HTERT RPE-1 (cell line): ENCODE data around the gene PCDH1.
"Not testable (repeated sequence)": the region's sequence is repeated elsewhere in the genome, so short reads cannot be mapped to it uniquely, and the experiment has no call there.

Experiments used
- in situ Hi-C: fragments of 300-500 bp; cut with MboI; formaldehyde crosslinking; loops from 4 replicates; pipeline ENCODE4 v1.14.3; 2020; ENCODE audit warnings: low sequenced_read_pairs

PCDH1 gene

DNA sequence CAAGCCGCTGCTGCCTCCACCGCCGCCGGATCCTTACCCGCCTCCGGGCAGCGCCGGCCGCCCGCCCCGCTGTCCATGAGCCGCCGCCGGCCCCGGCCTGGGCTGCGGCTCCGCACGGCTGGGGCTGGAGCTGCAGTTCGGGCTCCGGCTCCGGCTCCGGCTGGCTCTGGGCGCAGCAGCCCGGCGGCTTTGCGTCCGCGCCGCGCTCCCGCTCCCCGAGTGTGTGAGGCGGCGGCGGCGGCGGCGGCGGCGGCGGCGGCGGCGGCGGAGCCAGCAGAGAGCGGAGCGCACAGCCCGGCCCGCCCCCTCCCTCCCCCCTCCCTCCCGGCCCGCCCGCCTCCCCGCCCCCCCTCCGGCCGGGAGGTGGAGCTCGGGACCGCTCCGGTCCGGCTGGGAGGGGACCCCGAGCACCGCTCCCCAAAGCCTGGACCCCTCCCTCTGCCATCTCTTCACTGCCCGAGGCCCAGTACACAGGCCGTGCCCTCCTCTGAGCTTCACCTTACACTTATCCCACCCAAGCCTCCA lies at the start of gene PCDH1:
PCDH1 (minus strand) TSS at position 225 of the 525 bp plus-strand sequence; CDS start at position 77, 148 bp downstream.
- in situ Hi-C loops: no loop called here

GRCh38 chr5:141926434-141926833 lies 48.2 kb upstream of the PCDH1 start:
- in situ Hi-C loops: no loop called here

DNA sequence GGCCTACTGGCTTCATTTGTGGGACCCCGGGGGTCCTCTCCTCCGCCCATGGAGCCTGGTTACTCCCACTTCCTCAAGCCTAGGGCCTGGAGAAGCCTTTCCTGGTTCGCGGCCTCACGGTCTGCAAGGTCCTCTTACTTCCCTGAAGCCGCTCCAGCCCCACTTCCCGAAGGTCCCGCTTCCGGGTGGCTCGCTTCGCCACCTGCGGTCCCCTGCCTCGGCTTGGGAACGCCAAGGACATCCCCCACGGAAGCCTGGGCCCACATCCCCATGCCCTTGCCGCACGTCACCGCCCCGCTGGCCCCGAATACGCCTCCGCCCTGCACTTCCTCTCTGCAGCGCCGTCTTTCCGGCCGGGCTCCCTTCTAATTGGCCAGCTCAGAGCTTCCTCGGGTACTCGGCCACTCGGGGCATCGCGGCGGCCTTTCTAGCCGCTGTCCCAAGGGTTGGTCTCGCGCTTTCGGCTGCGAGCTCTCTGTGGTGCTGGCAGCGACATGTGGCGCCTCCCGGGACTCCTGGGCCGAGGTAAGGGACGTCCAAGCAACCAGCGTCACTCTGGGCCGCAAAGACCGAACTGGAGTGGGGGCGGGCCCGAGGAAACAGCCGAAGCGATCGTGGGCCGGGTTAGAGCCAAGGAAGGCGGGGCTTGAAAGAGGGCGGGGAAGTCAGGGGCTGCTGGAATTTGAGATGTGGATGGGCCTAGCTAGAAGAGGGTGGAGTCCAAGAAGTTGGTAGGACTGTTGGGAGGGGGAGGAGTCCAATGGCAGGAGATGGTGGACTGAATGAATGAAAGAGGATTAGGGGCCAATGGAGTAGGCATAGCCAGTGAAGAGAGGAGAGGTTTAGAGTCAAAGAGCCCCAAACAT lies 45.5 kb upstream of the PCDH1 start, which contains the start of gene DELE1:
DELE1 (plus strand) TSS at position 424 of the 866 bp plus-strand sequence; CDS start at position 495, 71 bp downstream.
- in situ Hi-C loops: no loop called here

- in situ Hi-C loops: not testable (repeated sequence)
Measured at GRCh38 chr5:141922827-141923447, 44.7 kb upstream of the PCDH1 start.

DNA sequence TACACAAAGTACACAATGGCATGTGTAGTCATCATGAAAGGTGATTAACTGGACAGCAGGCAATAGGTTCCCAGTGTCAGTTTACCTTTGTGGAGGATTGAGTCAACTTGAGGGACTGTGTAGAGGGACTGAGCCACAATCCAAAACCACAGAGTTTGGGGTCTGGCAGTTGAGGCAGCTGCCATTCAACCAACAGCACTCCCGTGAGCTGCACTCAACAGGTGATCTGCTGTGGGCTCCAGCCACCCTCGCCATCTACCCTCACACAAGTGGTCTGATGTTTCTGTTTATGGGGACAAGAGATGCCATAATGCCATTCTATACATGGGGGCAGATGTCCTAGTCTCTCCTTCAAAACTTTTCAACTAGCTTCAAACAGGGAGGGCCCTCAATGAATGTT lies 42.6 kb upstream of the PCDH1 start:
- in situ Hi-C loops: no loop called here

DNA sequence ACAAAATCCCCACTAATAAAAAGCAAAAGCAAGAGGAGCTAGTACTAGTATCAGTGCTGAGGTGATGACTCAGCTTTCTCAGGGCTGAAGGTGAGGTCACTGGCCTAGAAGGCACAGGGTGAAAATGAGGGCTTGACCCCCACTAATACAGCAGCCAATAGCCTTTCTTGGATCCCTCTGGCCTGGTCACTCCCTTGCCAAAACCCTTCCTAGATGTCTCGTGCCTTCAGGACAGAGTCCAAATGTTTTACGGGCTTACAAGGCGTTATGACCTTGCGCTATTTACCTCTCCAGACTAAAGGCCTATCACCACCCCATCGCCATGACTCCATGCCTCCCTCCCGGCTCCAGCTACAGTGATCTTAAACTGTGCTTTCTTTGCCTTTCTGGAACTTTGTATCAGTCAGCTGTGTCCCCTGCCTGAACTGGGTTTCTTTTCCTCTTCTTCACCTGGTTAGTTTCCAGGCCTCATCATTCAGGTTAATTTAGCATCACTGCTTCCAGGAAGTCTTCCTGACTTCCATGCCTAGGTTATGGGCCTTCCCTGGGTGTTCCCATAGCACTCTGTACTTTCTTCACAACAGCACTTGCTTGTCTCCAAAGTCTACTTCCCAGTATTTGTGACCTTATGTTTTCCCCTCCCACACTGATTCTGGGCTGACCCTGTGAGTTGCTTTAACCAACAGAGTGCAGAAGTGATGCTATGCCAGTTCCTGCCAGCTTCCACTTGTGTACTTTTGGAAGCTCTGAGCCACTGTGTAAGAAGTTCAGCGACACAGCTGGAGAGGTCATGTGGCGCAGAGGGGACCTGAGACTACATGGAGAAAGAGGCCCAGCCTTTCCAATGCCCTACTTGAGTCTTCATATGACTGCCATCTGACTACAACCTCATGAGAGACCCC lies 41.3 kb upstream of the PCDH1 start:
- in situ Hi-C loops: no loop called here

DNA sequence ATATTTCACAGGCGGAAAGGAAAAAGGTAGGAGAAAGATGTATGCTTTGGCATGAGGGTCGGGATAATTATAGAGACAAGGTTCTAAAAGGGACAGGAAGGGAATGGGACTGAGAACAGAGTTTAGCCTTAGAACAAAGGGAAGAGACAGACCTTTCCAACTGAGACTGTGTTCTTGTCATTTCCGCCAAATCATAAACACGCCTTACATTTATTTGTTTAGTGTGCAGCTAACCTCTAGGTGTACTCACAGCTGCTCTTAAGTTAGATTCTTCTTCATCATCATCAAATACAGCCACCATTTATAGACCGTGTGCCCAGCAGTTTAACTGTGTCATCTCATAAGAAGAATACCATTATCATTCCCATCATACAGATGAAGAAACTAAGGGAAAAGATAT lies 39.5 kb upstream of the PCDH1 start:
- in situ Hi-C loops: no loop called here

DNA sequence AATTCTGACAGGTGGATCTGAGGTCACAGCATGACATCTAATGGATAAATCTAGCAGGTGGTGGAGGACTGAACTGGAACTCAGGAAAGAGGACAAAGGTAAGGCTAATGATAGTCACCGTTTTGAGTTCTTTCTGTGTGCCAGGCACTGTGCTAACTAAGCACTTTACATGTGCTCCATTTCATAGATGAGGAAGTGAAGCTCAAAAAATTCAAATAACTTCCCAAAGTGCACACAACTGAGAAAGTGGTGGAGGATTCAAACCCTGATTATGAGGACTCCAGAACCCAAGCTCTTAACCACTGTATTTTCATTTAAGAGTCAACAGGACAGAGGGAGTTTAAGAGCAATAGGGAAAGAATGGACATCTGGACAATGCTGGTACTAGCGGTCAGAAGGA lies 38.3 kb upstream of the PCDH1 start:
- in situ Hi-C loops: no loop called here

GRCh38 chr5:141915881-141916336 lies 37.7 kb upstream of the PCDH1 start:
- in situ Hi-C loops: no loop called here

- in situ Hi-C loops: no loop called here
Measured at GRCh38 chr5:141914797-141915196, 36.6 kb upstream of the PCDH1 start.

DNA sequence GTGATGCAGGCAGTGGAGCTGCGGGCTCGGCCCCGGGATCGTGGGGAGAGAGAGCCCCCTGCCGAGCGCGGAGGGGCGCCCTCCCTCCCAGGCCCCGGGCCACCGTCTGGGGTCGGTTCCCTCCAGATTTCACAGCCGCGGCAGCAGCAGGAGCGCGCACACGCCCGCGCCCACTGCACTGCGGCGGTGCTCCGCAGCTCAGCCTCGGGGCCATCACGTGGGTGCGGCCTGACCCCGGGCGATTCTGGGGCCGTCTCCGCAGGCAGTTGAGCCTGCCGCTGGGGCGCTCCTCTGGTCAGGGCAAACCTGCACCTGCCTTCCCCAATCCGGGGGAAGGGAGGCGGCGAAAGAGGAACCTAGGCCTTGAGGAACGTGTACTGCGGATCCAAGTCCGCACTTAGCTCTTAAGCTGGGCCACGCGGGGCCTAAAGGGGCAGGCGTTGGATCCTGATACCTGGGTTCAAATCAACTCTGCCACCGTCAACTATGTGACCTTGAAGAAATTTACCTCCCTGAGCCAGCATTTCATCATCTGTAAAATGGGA lies 36.1 kb upstream of the PCDH1 start:
- in situ Hi-C loops: no loop called here

- in situ Hi-C loops: no loop called here
Measured at GRCh38 chr5:141913560-141914198, 35.5 kb upstream of the PCDH1 start.

- in situ Hi-C loops: no loop called here
Measured at GRCh38 chr5:141910271-141910673, 32.1 kb upstream of the PCDH1 start.

GRCh38 chr5:141909212-141909611 lies 31.0 kb upstream of the PCDH1 start:
- in situ Hi-C loops: no loop called here

DNA sequence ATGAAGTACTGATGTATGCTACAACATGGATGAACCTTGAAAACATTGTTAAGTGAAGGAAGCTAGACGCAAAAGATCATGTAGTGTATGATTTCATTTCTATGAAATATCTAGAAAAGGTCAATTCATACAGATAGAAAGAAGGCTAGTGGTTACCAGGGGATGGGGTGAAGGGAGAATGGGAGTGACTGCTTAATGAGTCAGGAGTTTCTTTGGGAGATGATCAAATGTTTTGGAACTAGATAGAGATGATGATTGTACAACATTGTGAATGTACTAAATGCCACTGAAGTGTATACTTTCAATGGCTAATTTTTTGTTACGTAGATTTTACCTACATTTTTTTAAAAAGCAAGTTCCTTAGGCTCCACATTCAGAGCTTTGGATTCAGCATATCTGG lies 30.6 kb upstream of the PCDH1 start:
- in situ Hi-C loops: no loop called here

DNA sequence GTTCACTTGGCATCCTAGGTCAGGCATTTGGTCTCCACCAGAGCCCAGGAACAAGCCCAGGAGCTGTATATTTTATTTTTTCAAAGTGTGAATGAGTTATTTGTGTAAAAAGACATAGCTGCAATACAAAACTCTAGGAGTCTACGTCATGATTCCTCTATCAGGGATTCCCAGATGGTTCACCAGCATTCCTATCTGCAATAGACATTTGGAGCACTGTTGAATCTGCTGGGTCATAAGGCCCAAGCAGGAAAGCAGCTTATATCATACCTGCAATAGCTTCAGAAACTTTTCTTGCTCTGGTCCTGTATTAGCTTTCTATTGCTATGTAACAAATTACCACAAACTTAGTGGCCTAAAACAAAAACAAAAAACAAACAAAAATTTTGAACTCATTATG lies 28.8 kb upstream of the PCDH1 start:
- in situ Hi-C loops: no loop called here

- in situ Hi-C loops: no loop called here
Measured at GRCh38 chr5:141906517-141906916, 28.3 kb upstream of the PCDH1 start.

- in situ Hi-C loops: no loop called here
Measured at GRCh38 chr5:141904551-141904950, 26.3 kb upstream of the PCDH1 start.

DNA sequence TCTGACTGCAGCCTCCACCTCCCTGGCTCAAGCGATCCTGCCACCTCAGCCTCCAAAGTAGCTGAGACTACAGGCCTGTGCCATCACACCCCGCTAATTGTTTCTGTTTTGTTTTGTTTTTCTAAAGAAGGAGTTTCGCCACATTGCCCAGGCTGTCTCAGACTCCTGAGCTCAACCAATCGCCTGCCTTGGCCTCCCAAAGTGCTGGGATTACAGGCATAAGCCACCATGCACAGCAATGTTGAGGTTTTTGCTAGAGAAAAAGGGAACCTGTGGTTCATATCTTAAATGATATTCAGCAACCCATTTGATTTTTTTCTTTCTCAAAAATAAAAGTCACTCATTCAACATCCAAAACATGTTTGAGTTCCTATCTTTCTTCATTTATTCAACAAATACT lies 25.1 kb upstream of the PCDH1 start:
- in situ Hi-C loops: no loop called here
